HG03039 (cell line): ENCODE results near the gene HTR6.
"Not testable (repeated sequence)": the region's sequence is repeated elsewhere in the genome, so short reads cannot be mapped to it uniquely, and the experiment has no call there.

Experiments
- ATAC-seq: cut with Tn5 transposase; IDR thresholded peaks from one replicate; pipeline ENCODE4 v1.9.1; 2021; ENCODE audit warnings: mild to moderate bottlenecking, moderate library complexity; ENCODE audit not compliant: unreplicated experiment

HTR6 gene

DNA sequence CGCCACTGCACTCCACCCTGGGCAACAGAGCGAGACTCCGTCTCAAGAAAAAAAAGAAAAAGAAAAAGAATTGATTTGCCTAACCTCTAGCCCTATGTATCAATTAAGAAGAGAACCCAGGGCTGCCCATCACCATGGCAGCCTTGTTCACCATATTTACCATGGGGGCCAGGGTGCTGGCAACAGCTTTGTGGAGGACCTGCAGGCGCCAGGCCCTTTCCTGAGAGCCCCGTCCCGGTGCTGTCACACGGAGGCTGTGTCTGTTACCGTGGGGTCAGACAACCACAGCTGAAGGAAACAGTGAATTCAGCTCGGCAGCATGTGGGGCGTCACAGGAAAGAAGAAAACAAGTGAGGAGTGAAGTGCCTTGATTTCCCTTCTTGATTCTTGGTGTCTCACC lies 27.1 kb upstream of the HTR6 start:
- ATAC-seq: no peak

DNA sequence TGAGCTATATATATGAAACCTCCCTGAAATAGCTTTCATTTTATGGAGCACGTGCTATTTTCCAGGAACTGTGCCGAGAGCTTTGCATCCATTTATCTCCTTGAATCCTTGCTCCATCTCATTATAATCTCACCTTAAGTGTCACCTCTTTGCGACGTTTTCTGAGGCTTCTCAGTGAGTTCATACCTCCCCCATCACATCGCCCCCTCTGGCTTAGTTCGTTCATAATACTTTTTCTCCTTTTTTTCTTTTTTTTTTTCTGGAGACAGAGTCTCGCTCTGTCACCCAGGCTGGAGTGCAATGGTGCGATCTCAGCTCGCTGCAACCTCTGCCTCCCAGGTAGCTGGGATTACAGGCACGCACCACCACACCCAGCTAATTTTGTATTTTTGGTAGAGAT lies 25.4 kb upstream of the HTR6 start:
- ATAC-seq: not testable (repeated sequence)

DNA sequence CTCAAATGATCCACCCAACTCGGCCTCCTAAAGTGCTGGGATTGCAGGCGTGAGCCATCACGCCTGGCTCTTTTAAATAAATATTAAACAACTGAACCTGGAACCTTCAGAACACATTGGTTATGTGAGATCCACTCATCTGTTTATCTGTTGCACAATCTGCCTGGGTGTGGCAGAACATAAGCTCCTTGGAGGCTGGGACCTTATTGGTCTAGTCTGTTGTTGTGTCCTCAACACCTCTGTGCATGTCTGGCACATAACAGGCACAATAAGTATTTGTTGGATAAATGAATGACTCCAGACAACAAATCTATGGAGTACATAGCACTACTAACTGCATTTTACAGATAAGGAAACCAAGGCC lies 24.7 kb upstream of the HTR6 start:
- no peak for ATAC-seq

GRCh38 chr1:19640363-19641316 lies 24.0 kb upstream of the HTR6 start:
- no peak for ATAC-seq

- no peak for ATAC-seq
Observed at GRCh38 chr1:19643121-19643520, 21.6 kb upstream of the HTR6 start.

- ATAC-seq: no peak
Observed at GRCh38 chr1:19643602-19644394, 20.9 kb upstream of the HTR6 start, which contains the start of gene NBL1. TSS of gene NBL1 (plus strand) at chr1:19644311. CDS start at chr1:19655031, 10,720 bp downstream.

DNA sequence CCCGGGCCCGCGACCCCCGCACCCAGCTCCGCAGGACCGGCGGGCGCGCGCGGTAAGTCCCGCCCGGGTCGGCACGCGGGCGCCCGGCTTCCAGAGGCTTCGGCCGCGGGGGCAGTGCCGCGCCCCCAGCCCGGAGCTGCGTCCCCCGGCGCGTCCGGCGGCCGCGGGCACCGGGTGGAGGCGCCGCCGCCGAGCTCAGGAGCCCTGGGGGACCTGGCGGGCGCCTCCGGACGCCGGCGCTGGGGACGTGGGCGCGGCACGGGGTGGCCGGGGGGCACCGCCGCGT lies 20.3 kb upstream of the HTR6 start:
- no peak for ATAC-seq

GRCh38 chr1:19644681-19645410 lies 19.8 kb upstream of the HTR6 start:
- ATAC-seq: no peak

- no peak for ATAC-seq
Observed at GRCh38 chr1:19645411-19646251, 19.0 kb upstream of the HTR6 start.

DNA sequence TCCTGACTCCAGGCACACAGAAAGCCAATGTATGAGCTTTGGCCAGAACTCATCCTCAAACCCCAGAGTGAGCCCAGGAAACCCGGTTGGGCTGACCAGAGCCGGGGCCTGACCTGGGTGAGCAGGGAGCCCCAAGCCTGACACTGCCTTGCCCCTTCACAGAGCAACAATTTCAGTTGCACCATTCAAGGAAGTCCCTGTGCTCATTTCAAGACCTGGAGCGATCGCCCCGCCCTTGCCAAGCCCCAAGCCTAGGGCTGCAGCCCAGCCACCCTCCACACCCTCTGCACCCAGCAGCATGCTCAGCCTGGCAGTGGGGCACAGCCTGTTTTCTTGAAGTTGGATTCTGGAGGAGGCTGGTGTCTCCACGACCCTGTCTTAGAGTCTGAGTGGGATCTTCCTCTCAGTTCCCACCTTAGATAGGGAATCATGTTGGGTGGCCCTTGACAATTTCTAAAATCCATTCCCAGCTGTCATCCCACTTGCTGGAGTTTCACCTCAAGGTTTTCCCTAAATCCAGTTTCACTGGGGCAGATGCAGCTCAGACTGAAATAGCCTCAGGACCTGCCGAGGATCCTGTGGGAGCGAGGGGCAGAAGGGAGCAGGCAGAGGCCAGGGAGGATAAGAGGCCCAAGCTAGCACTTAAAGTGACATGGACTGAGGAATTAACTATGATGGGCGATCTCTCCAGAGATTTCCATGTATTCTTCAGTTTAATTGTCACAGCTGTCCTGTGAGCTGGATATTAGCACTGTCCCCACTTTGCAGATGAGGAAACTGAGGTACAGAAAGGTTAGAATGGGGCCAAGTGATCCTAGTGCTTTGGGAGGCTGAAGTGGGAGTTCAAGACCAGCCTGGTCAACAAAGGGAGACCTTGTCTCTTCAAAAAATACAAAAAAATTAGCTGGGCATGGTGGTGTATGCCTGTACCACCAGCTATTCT lies 18.0 kb upstream of the HTR6 start:
- ATAC-seq: no peak

DNA sequence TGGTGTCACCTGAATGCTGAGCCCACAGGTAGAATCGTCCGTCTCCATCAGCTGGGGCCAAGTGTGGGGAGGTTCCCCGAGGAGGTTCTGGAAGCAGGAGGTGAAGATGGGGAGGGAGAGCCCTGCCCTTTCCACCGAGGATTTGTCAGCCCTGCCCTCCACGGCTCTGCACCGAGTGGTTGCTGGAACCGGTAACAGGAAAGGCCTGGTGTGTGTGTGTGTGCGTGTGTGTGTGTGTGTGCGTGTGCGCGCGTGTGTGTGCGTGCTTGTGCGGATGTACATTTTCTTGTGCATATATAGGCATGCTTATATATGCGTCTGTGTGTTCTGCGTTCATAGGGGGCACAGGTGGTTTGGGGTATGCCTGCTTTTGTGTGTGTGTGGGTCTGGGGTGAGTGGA lies 17.0 kb upstream of the HTR6 start:
- ATAC-seq: no peak

DNA sequence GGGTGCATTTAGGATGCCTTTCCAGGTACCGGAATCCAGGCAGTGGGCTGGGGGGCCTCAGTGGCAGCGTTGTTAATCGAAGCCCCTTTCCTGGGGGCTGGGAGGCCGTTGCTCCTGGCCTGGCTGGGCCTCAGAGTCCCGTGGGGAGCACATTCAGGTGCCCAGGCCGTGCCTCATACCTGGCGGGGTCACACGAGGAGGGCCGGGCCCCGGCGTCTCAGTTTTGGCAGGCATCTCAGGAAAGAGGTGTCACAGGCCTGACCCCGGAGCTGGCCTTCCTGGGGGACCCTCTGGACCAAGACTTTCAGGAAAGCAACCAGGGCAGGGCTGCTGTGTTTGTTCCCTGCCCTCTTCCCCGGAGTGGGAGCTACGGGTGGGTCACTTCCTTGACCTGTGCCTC lies 16.4 kb upstream of the HTR6 start:
- no peak for ATAC-seq

DNA sequence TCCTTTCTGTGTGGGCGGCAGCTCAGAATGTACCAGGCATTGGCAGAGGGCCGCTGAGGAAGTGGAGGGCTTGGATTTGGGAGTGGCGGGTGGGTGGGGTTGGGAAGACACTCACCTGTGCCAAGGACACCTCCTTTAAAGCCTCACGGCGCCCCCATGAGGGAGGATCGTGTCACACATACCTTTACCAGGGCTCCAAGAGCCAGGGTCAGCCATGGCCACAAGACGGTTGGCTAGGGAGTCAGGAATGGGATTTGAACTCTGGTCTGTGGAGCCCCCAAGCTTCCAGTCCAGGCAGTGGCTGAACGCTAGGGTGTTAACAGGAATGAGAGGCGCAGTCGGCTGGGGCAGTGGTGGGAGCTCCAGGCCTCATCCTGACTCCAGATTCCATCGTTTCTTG lies 16.0 kb upstream of the HTR6 start:
- ATAC-seq: no peak

DNA sequence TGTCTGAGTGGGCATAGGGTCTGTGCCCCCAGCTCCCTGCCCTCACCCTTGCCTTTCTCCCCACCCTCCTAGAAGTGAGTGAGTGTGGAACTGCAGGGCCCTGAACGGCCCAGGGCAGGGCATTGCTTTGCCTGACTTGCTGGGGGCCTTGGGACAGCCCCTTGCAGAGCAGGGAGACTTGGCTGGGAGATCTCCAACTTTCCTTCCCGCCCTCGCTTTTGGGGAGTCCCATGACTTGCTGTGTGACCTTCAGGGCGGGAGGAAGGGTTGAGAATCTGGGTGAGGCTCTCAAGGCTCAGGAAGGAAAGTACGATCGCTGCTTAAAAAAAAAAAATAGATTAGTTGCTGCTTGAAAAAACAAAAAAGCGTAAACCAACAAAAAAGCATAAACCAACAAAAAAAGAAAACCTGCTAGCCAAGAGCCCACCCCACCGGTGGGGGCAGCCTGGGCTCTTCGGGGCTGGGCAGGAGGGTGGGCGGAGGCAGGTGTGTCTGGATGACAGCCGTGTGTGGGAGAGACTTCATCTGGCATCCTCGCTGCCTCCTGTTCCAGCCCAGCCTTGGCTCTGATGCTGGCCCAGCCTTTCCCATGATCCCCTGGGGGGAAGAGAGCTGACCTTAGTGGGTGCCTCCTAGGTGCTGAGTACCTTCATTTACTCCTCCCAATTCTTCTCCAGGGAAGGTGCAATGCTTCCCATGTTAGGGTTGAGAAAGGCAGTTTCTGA lies 14.1 kb upstream of the HTR6 start:
- no peak for ATAC-seq

GRCh38 chr1:19651141-19651737 lies 13.4 kb upstream of the HTR6 start:
- no peak for ATAC-seq

DNA sequence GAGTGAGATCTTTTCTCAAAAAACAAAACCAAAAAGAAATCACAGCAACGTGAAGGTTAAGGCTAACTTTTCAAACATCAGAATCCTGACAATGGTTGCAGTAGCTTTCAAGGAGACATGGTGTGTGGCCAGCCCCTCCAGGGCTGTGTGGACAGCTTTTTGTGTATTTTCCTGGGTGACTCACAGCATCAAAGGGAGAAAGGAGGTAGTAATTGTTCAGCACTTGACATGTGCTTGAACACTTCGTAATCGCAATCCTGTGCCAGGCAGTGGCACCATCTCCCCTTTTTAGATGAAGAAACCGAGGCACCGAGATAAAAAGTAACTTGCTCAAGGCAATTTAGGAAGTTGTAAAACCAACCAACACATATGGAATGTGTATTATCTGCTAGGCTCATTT lies 10.3 kb upstream of the HTR6 start:
- no peak for ATAC-seq

DNA sequence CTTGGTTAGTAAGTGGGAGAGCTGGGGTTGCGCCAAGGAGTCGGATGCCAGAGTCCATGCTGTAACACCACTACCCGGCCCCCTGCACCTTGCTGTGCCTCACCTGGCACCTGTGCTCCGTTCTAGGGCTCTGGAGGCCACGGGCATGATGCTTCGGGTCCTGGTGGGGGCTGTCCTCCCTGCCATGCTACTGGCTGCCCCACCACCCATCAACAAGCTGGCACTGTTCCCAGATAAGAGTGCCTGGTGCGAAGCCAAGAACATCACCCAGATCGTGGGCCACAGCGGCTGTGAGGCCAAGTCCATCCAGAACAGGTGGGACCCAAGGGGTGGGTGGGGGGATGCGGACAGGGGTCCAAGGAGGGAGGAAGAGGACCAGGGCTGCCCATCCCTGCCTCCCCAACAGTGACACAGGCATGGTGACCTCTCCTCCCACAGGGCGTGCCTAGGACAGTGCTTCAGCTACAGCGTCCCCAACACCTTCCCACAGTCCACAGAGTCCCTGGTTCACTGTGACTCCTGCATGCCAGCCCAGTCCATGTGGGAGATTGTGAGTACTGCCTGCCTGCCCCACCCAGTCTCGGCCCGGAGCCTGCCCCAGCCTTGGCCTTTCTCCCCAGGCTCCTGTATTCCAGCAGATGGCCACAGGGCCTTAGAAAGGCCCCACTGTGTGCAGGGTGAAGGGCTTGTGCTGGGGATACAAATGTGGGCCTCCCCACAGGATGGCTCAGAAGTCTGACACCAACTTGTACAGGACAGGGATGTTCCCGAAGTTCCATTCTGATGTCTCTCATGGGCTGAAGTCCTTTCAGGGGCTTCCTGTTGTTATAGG lies 9.6 kb upstream of the HTR6 start:
- no peak for ATAC-seq

DNA sequence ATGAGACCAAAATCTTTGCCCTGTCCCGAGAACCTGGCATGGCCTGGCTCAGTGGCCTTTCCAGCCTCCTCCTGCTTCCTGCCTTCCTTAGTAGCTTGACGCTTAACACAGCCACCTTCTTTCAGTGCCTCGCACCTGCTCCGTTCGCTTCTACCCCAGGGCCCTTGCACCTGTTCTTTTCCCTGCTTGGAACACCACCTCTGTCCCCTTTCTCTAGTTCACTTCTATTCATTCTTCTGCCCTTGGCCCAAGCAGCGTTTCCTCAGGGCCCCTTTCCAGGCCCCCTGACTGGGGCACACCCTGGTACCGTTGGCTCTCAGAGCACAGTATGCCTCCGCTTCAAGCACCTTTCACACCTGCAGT lies 9.0 kb upstream of the HTR6 start:
- no peak for ATAC-seq
